HCT116 (cell line): ENCODE results near the gene LEKR1. TPM values are rescaled to one million over a fixed set of nuclear protein-coding genes. Genes with fewer than 3 reads are reported as not detected.

ENCODE experiments used
- ATAC-seq: fragments of 200-7000 bp; cut with Tn5 transposase; 2 replicates; pipeline ENCODE4 v1.9.1; 2020; ENCODE audit warnings: mild to moderate bottlenecking, moderate library complexity
- BruUV-seq: library from RNA; stranded (reverse); fragments of 400-500 nt; replicated peaks from 2 replicates; lab custom pipeline; 2021; lab: Mats Ljungman, UMichigan
- CTCF ChIA-PET: fragments of 300-600 bp; sonication (Branson Sonifier 250); formaldehyde crosslinking; loops from one replicate; lab custom pipeline; 2021; ENCODE audit warnings: antibody characterized with exemption; lab: Charles Lee
- POLR2A ChIA-PET: fragments of 300-600, 350-600 bp; sonication (Branson Sonifier 250); formaldehyde crosslinking; loops from one replicate; lab custom pipeline; 2021; ENCODE audit warnings: antibody characterized with exemption; lab: Charles Lee
- RAD21 ChIA-PET, 2 experiments: fragments of 300-600 bp; sonication (Branson Sonifier 250); formaldehyde crosslinking; loops; one replicate each; lab custom pipeline; 2023; ENCODE audit warnings: low total read pairs in 2 of 2; ENCODE audit not compliant: uncharacterized antibody in 2 of 2, unreplicated experiment in 2 of 2, low non-redundant PET in 1 of 2; lab: Charles Lee
- DNase-seq: peaks from one replicate; pipeline ENCODE4 v3.0.0-alpha.2; 2010; ENCODE audit warnings: low read depth, low spot score
- H2AFZ ChIP-seq: fragments of 200-600 bp; shearing (Covaris generic), sonication (generic); 2 replicates; pipeline ENCODE4 v1.6.1; 2017; ENCODE audit warnings: low read depth, mixed run types, mixed read lengths, antibody characterized with exemption, low read length; ENCODE audit not compliant: poor library complexity, severe bottlenecking
- H3K27ac ChIP-seq: 2 replicates; pipeline ENCODE4 v1.5.1; 2012; ENCODE audit warnings: low read depth, low read length
- H3K27me3 ChIP-seq: fragments of 200-600 bp; sonication (generic); 2 replicates; pipeline ENCODE4 v1.6.1; 2016; ENCODE audit warnings: mixed run types, low read length, mixed read lengths; ENCODE audit not compliant: insufficient read depth
- H3K36me3 ChIP-seq, 2 experiments: fragments of 200-500 bp in 1 of 2; fragments of 200-600 bp in 1 of 2; sonication (Bioruptor generic) in 1 of 2; sonication (generic) in 1 of 2; 2 replicates each; pipeline versions ENCODE4 v1.5.1 to v1.6.1; 2014 to 2016; ENCODE audit warnings: low read length in 2 of 2, inconsistent platforms in 1 of 2, mixed read lengths in 1 of 2, mixed run types in 1 of 2; ENCODE audit not compliant: insufficient read depth in 2 of 2, control insufficient read depth in 1 of 2
- H3K4me1 ChIP-seq, 2 experiments: fragments of 200-600 bp in 1 of 2; sonication (generic) in 1 of 2; 2 replicates each; pipeline versions ENCODE4 v1.5.1 to v1.6.1; 2012 to 2017; ENCODE audit warnings: low read length in 2 of 2, inconsistent platforms in 1 of 2, mild to moderate bottlenecking in 1 of 2, mixed read lengths in 1 of 2, mixed run types in 1 of 2, moderate library complexity in 1 of 2; ENCODE audit not compliant: insufficient read depth in 2 of 2, control insufficient read depth in 1 of 2
- H3K4me2 ChIP-seq: fragments of 200-600 bp; sonication (generic); 2 replicates; pipeline ENCODE4 v1.6.1; 2017; ENCODE audit warnings: mixed run types, low read length, mixed read lengths
- H3K4me3 ChIP-seq, 2 experiments: fragments of 200-600 bp in 1 of 2; sonication (generic) in 1 of 2; replicated peaks in 1 of 2; 2 replicates each; pipeline ENCODE4 v1.5.1; 2011 to 2016; ENCODE audit warnings: low read length in 2 of 2, control low read depth in 1 of 2, low read depth in 1 of 2, mild to moderate bottlenecking in 1 of 2, mixed read lengths in 1 of 2, mixed run types in 1 of 2
- H3K79me2 ChIP-seq: fragments of 200-600 bp; sonication (generic); 2 replicates; pipeline ENCODE4 v1.6.1; 2017; ENCODE audit warnings: mild to moderate bottlenecking, mixed run types, low read length, moderate library complexity, mixed read lengths; ENCODE audit not compliant: insufficient read depth
- H3K9ac ChIP-seq: fragments of 200-600 bp; sonication (generic); 2 replicates; pipeline ENCODE4 v1.6.1; 2016; ENCODE audit warnings: low read length, mixed read lengths
- H3K9me2 ChIP-seq: fragments of 200-600 bp; sonication (generic), shearing (Covaris generic); 2 replicates; pipeline ENCODE4 v1.6.1; 2017; ENCODE audit warnings: mixed run types, mild to moderate bottlenecking, moderate library complexity; ENCODE audit not compliant: insufficient read depth
- H3K9me3 ChIP-seq, 2 experiments: fragments of 200-500 bp in 1 of 2; fragments of 200-600 bp in 1 of 2; sonication (Bioruptor generic) in 1 of 2; sonication (generic) in 1 of 2; 2 replicates each; pipeline ENCODE4 v1.6.1; 2014 to 2017; ENCODE audit warnings: low read length in 2 of 2, mixed read lengths in 2 of 2, inconsistent platforms in 1 of 2, low read depth in 1 of 2, mild to moderate bottlenecking in 1 of 2, mixed run types in 1 of 2, moderate library complexity in 1 of 2; ENCODE audit not compliant: control insufficient read depth in 1 of 2, insufficient read depth in 1 of 2
- H4K20me1 ChIP-seq: fragments of 200-600 bp; sonication (generic), shearing (Covaris generic); 2 replicates; pipeline ENCODE4 v1.6.1; 2017; ENCODE audit warnings: mixed run types, mild to moderate bottlenecking, moderate library complexity; ENCODE audit not compliant: insufficient read depth
- ATF3 ChIP-seq: IDR thresholded peaks from 2 replicates; pipeline ENCODE4 v1.6.1; 2012
- ELF1 ChIP-seq: IDR thresholded peaks from 2 replicates; pipeline ENCODE4 v1.6.1; 2012; ENCODE audit warnings: low read depth, borderline replicate concordance
- FOSL1 ChIP-seq: IDR thresholded peaks from 2 replicates; pipeline ENCODE4 v1.6.1; 2012; ENCODE audit warnings: low read depth
- RAD21 ChIP-seq: IDR thresholded peaks from 2 replicates; pipeline ENCODE4 v1.6.1; 2012; ENCODE audit warnings: low read depth, mild to moderate bottlenecking
- SIN3A ChIP-seq: IDR thresholded peaks from 2 replicates; pipeline ENCODE4 v1.6.1; 2012; ENCODE audit warnings: low read depth
- YY1 ChIP-seq: IDR thresholded peaks from 2 replicates; pipeline ENCODE4 v1.6.1; 2011; ENCODE audit warnings: low read length, low read depth, moderate library complexity, mild to moderate bottlenecking; ENCODE audit not compliant: insufficient replicate concordance; ENCODE audit errors: extremely low read depth
- intact Hi-C: fragments of 100-400 bp; cut with micrococcal nuclease; formaldehyde crosslinking; loops from 2 replicates; pipeline ENCODE4 v1.10.0; 2022
- total RNA-seq: library from RNA; stranded (reverse); gene quantifications from one replicate; pipeline ENCODE4 v1.2.1, GENCODE V29; 2021; ENCODE audit not compliant: unreplicated experiment
- TF ChIP-seq, protein P1 (sequence below), 3 experiments: fragments of 200-600 bp in 1 of 3; sonication (generic) in 1 of 3; IDR thresholded peaks in 2 of 3; conservative IDR thresholded peaks in 1 of 3; 2 replicates each; pipeline ENCODE4 v1.5.1; 2012 to 2017; ENCODE audit warnings: low read depth in 2 of 3, low read length in 2 of 3, antibody characterized with exemption in 1 of 3, borderline replicate concordance in 1 of 3, control low read depth in 1 of 3, mild to moderate bottlenecking in 1 of 3, mixed read lengths in 1 of 3, mixed run types in 1 of 3, moderate library complexity in 1 of 3; ENCODE audit not compliant: insufficient read depth in 1 of 3

LEKR1 gene
- total RNA-seq, 1 experiment from 2014 or later: 2.1 TPM

GRCh38 chr3:156862338-156862737 lies 36.2 kb downstream of the LEKR1 start:
- BruUV-seq: no TSS peak
- Histone ChIP-seq H3K27ac (no peak overlapping the region), H3K9me3 (no peaks in the 10 kb centered on the region), H3K4me2 (no peak overlapping the region), H3K9me2 (no peaks in the 10 kb centered on the region), H3K4me1 (peaks cover 0 to 4% of the 10 kb centered on the region in 2 experiments; a peak in 1 of 4 replicates), H3K9ac (no peak overlapping the region), H4K20me1 (no peaks in the 10 kb centered on the region), H2AFZ (no peak overlapping the region), H3K27me3 (no peaks in the 10 kb centered on the region), H3K4me3 (no peak overlapping the region), H3K36me3 (no peaks in the 10 kb centered on the region), H3K79me2 (no peaks in the 10 kb centered on the region)
- ChIA-PET CTCF (no interaction called here), POLR2A (no interaction called here), RAD21 (no interaction called here)
- TF ChIP-seq YY1: no peak
- TF ChIP-seq FOSL1: peak; percentile 37; the same call in 1 of the 2 replicates
- TF ChIP-seq ELF1: no peak
- intact Hi-C loops: no loop called here
- ATAC-seq (no peak), DNase-seq (no peak)

- intact Hi-C loops: no loop called here
- ChIA-PET CTCF (no interaction called here), POLR2A (no interaction called here), RAD21 (no interaction called here)
- Histone ChIP-seq H3K36me3 (no peaks in the 10 kb centered on the region), H2AFZ (no peak overlapping the region), H3K4me1 (peaks cover 0 to 4% of the 10 kb centered on the region in 2 experiments; a peak in 1 of 4 replicates), H3K4me3 (no peak overlapping the region), H3K79me2 (no peaks in the 10 kb centered on the region), H4K20me1 (no peaks in the 10 kb centered on the region), H3K27ac (no peak overlapping the region), H3K27me3 (no peaks in the 10 kb centered on the region), H3K9me2 (no peaks in the 10 kb centered on the region), H3K4me2 (no peak overlapping the region), H3K9me3 (no peaks in the 10 kb centered on the region), H3K9ac (no peak overlapping the region)
- TF ChIP-seq SIN3A (no peak), ATF3 (no peak), RAD21 (0 out of 2 replicates have a peak, but pooled peaks have one; percentile 15)
- TF ChIP-seq, protein P1, sequence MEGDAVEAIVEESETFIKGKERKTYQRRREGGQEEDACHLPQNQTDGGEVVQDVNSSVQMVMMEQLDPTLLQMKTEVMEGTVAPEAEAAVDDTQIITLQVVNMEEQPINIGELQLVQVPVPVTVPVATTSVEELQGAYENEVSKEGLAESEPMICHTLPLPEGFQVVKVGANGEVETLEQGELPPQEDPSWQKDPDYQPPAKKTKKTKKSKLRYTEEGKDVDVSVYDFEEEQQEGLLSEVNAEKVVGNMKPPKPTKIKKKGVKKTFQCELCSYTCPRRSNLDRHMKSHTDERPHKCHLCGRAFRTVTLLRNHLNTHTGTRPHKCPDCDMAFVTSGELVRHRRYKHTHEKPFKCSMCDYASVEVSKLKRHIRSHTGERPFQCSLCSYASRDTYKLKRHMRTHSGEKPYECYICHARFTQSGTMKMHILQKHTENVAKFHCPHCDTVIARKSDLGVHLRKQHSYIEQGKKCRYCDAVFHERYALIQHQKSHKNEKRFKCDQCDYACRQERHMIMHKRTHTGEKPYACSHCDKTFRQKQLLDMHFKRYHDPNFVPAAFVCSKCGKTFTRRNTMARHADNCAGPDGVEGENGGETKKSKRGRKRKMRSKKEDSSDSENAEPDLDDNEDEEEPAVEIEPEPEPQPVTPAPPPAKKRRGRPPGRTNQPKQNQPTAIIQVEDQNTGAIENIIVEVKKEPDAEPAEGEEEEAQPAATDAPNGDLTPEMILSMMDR (IDR thresholded peaks at IDR 0.05 in 2 of 3, conservative IDR thresholded peaks at IDR 0.05 in 1 of 3; ENCODE audit: borderline replicate concordance in 1 of 3, insufficient read depth in 1 of 3, low read depth in 2 of 3, low read length in 2 of 3): 0 out of 6 replicates have a peak, but pooled peaks of 1 of the 3 experiments have one; percentile 7
- ATAC-seq (no peak), DNase-seq (no peak)
- no TSS peak for BruUV-seq
These were observed 39.6 kb downstream of the LEKR1 start for GRCh38 chr3:156865732-156866131.
